Keratinocyte (primary cell): ENCODE results near the gene ACBD4. TPM values are rescaled to one million over a fixed set of nuclear protein-coding genes. Genes with fewer than 3 reads are reported as not detected.

Experiments
- DNase-seq: peaks from one replicate; pipeline ENCODE4 v3.0.0-alpha.2; 2011; ENCODE audit warnings: low read depth, missing footprints, low spot score
- FAIRE-seq: peaks from 2 replicates; lab custom pipeline; 2011; peaks lifted over from hg19 to GRCh38; lab: Jason Lieb, UNC
- H2AFZ ChIP-seq: 2 replicates; pipeline ENCODE4 v1.6.0; 2012; ENCODE audit warnings: low read length, control low read depth, inconsistent platforms; ENCODE audit not compliant: control insufficient read depth
- H3K27ac ChIP-seq: 2 replicates; pipeline ENCODE4 v1.5.1; 2011; ENCODE audit warnings: low read length; ENCODE audit not compliant: control insufficient read depth, insufficient read depth
- H3K27me3 ChIP-seq: 3 replicates; pipeline ENCODE4 v1.6.0; 2011; ENCODE audit warnings: low read length; ENCODE audit not compliant: control insufficient read depth, insufficient read depth; ENCODE audit errors: extremely low read depth
- H3K36me3 ChIP-seq, 2 experiments: 2 replicates in 1 of 2; 3 replicates in 1 of 2; pipeline ENCODE4 v1.5.1; 2011; ENCODE audit warnings: low read length in 2 of 2, mild to moderate bottlenecking in 1 of 2; ENCODE audit not compliant: control insufficient read depth in 2 of 2, insufficient read depth in 2 of 2; ENCODE audit errors: extremely low read depth in 1 of 2
- H3K4me1 ChIP-seq: 3 replicates; pipeline ENCODE4 v1.5.1; 2011; ENCODE audit warnings: low read length; ENCODE audit not compliant: control insufficient read depth, insufficient read depth; ENCODE audit errors: extremely low read depth
- H3K4me2 ChIP-seq: 3 replicates; pipeline ENCODE4 v1.6.0; 2011; ENCODE audit warnings: low read depth, low read length; ENCODE audit not compliant: control insufficient read depth, insufficient read depth; ENCODE audit errors: extremely low read depth
- H3K4me3 ChIP-seq, 3 experiments: fragments of 200-600 bp in 1 of 3; sonication (generic) in 1 of 3; 2 replicates in 2 of 3; 3 replicates in 1 of 3; pipeline ENCODE4 v1.5.1; 2011 to 2016; ENCODE audit warnings: low read length in 3 of 3, mild to moderate bottlenecking in 3 of 3, control low read depth in 2 of 3, inconsistent platforms in 1 of 3, low read depth in 1 of 3, mixed read lengths in 1 of 3, mixed run types in 1 of 3, moderate library complexity in 1 of 3; ENCODE audit not compliant: control insufficient read depth in 2 of 3, insufficient read depth in 2 of 3; ENCODE audit errors: extremely low read depth in 1 of 3
- H3K79me2 ChIP-seq: 2 replicates; pipeline ENCODE4 v1.6.0; 2012; ENCODE audit warnings: low read length; ENCODE audit not compliant: control insufficient read depth, insufficient read depth
- H3K9ac ChIP-seq: 3 replicates; pipeline ENCODE4 v1.6.0; 2011; ENCODE audit warnings: low read length; ENCODE audit not compliant: control insufficient read depth, insufficient read depth; ENCODE audit errors: extremely low read depth
- H3K9me1 ChIP-seq: 3 replicates; pipeline ENCODE4 v1.6.0; 2011; ENCODE audit warnings: low read length; ENCODE audit not compliant: control insufficient read depth, insufficient read depth; ENCODE audit errors: extremely low read depth
- H3K9me3 ChIP-seq: 2 replicates; pipeline ENCODE4 v1.5.1; 2012; ENCODE audit warnings: low read depth, low read length; ENCODE audit not compliant: control insufficient read depth
- H4K20me1 ChIP-seq: 3 replicates; pipeline ENCODE4 v1.6.0; 2011; ENCODE audit warnings: low read length; ENCODE audit not compliant: control insufficient read depth, insufficient read depth; ENCODE audit errors: extremely low read depth
- EZH2 ChIP-seq: IDR thresholded peaks from one replicate; pipeline ENCODE4 v1.6.1; 2012; ENCODE audit warnings: inconsistent platforms, mild to moderate bottlenecking, low read length, moderate library complexity
- dilution Hi-C: fragments of 300-500 bp; cut with MboI; formaldehyde crosslinking; loops from one replicate; pipeline ENCODE4 v1.7.0; 2020; ENCODE audit warnings: low sequenced_read_pairs; ENCODE audit not compliant: extremely low pct_ligation_motif_present
- polyA plus RNA-seq, 5 experiments: library from polyadenylated mRNA; depleted of rRNA in 3 of 5; stranded (reverse) in 3 of 5; stranded (forward) in 1 of 5; unstranded in 1 of 5; fragments of >200 nt; gene quantifications; 1 replicate in 1 of 5; 2 replicates in 3 of 5; 3 replicates in 1 of 5; pipeline versions ENCODE4 v1.2.1 to v1.2.3, GENCODE V29; 2011 to 2012; ENCODE audit warnings: missing spikeins in 2 of 5, low read depth in 1 of 5, low replicate concordance in 1 of 5
- TF ChIP-seq, protein P1 (sequence below), 3 experiments: IDR thresholded peaks in 1 of 3; conservative IDR thresholded peaks in 1 of 3; optimal IDR thresholded peaks in 1 of 3; 2 replicates in 2 of 3; 3 replicates in 1 of 3; pipeline versions ENCODE3 to v1.5.1; 2011; ENCODE audit warnings: low read length in 3 of 3, mild to moderate bottlenecking in 3 of 3, moderate library complexity in 2 of 3, control low read depth in 1 of 3, inconsistent platforms in 1 of 3; ENCODE audit not compliant: insufficient read depth in 2 of 3; ENCODE audit errors: extremely low read depth in 1 of 3

Gene ACBD4
- polyA plus RNA-seq, 1 donor (not counting 4 experiments of a cell fraction or from before 2014, with no cell fraction given), result 2.6 TPM

DNA sequence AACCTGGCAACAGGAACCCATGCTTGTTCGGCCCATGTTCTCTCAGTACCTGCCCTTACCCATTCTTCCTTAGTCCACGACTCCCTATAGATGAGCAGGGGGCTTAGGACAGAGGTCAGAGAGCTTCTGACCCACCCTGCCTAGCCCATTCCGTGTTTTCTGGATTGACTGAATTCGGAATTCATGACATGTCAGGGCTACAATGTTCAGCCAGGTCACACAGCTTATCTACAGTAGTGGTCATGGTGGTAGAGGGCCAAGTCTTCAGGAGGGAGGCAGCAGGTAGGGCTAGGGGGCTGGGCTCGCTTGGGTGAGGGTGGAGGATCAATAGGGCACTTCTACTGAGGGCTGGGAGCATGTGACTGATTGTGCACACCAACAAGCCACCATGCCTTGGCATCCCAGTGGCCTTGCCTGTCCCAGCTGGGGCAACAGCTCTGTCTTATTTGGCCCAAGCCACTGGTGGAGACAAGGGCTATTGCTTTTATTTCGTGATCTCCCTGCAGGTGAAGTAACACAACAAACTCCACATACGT lies 29.3 kb downstream of the ACBD4 start:
- no peak overlapping the region for H3K4me2 ChIP-seq
- no peak overlapping the region for H3K9ac ChIP-seq
- peaks cover 15% of the 10 kb centered on the region for H3K79me2 ChIP-seq
- dilution Hi-C loops, result no loop called here
- no peaks in the 10 kb centered on the region for H3K36me3 ChIP-seq
- no peaks in the 10 kb centered on the region for H3K27me3 ChIP-seq
- no peak overlapping the region for H3K4me3 ChIP-seq
- no peaks in the 10 kb centered on the region for H3K9me3 ChIP-seq
- TF ChIP-seq, protein P1, sequence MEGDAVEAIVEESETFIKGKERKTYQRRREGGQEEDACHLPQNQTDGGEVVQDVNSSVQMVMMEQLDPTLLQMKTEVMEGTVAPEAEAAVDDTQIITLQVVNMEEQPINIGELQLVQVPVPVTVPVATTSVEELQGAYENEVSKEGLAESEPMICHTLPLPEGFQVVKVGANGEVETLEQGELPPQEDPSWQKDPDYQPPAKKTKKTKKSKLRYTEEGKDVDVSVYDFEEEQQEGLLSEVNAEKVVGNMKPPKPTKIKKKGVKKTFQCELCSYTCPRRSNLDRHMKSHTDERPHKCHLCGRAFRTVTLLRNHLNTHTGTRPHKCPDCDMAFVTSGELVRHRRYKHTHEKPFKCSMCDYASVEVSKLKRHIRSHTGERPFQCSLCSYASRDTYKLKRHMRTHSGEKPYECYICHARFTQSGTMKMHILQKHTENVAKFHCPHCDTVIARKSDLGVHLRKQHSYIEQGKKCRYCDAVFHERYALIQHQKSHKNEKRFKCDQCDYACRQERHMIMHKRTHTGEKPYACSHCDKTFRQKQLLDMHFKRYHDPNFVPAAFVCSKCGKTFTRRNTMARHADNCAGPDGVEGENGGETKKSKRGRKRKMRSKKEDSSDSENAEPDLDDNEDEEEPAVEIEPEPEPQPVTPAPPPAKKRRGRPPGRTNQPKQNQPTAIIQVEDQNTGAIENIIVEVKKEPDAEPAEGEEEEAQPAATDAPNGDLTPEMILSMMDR (optimal IDR thresholded peaks at IDR 0.05 in 1 of 3, IDR thresholded peaks at IDR 0.05 in 1 of 3, conservative IDR thresholded peaks at IDR 0.05 in 1 of 3; ENCODE audit: extremely low read depth in 1 of 3, insufficient read depth in 2 of 3, low read length in 3 of 3), result no peak
- TF ChIP-seq EZH2, result no peak
- FAIRE-seq (no peak), DNase-seq (no peak)
- peaks cover 10% of the 10 kb centered on the region for H3K4me1 ChIP-seq
- no peaks in the 10 kb centered on the region for H4K20me1 ChIP-seq
- no peak overlapping the region for H2AFZ ChIP-seq
- no peak overlapping the region for H3K27ac ChIP-seq
- no peaks in the 10 kb centered on the region for H3K9me1 ChIP-seq

DNA sequence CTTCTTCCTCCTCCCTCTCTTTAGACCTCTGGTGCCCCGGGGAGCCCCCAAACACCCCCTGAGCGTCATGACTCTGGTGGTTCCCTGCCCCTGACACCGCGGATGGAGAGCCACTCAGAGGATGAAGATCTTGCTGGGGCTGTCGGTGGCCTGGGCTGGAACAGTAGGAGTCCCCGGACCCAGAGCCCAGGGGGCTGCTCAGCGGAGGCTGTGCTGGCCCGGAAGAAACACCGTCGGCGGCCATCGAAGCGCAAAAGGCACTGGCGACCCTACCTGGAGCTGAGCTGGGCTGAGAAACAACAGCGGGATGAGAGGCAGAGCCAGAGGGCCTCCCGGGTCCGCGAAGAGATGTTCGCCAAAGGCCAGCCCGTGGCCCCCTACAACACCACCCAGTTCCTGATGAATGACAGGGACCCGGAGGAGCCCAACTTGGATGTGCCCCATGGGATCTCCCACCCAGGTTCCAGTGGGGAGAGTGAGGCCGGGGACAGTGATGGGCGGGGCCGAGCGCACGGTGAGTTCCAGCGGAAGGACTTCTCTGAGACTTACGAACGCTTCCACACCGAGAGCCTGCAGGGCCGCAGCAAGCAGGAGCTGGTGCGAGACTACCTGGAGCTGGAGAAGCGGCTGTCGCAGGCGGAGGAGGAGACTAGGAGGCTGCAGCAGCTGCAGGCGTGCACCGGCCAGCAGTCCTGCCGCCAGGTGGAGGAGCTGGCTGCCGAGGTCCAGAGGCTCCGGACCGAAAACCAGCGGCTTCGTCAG lies 33.7 kb downstream of the ACBD4 start:
- Histone ChIP-seq H2AFZ (no peak overlapping the region), H3K36me3 (no peaks in the 10 kb centered on the region), H4K20me1 (no peaks in the 10 kb centered on the region), H3K9me1 (no peaks in the 10 kb centered on the region), H3K4me2 (no peak overlapping the region), H3K27me3 (no peaks in the 10 kb centered on the region), H3K9me3 (no peaks in the 10 kb centered on the region), H3K79me2 (no peaks in the 10 kb centered on the region), H3K4me3 (no peak overlapping the region), H3K9ac (no peak overlapping the region), H3K4me1 (peaks cover 37% of the 10 kb centered on the region), H3K27ac (no peak overlapping the region)
- FAIRE-seq (no peak), DNase-seq (no peak)
- dilution Hi-C loops, result no loop called here
- no peak for TF ChIP-seq EZH2
- TF ChIP-seq, protein P1 (optimal IDR thresholded peaks at IDR 0.05 in 1 of 3, IDR thresholded peaks at IDR 0.05 in 1 of 3, conservative IDR thresholded peaks at IDR 0.05 in 1 of 3; ENCODE audit: extremely low read depth in 1 of 3, insufficient read depth in 2 of 3, low read length in 3 of 3), result no peak
